DMS79 (cell line): ENCODE data around the gene OSBPL5.

Experiments used
- DNase-seq: peaks from one replicate; lab custom pipeline; 2025; lab: John Stamatoyannopoulos, UW

Gene OSBPL5

DNA sequence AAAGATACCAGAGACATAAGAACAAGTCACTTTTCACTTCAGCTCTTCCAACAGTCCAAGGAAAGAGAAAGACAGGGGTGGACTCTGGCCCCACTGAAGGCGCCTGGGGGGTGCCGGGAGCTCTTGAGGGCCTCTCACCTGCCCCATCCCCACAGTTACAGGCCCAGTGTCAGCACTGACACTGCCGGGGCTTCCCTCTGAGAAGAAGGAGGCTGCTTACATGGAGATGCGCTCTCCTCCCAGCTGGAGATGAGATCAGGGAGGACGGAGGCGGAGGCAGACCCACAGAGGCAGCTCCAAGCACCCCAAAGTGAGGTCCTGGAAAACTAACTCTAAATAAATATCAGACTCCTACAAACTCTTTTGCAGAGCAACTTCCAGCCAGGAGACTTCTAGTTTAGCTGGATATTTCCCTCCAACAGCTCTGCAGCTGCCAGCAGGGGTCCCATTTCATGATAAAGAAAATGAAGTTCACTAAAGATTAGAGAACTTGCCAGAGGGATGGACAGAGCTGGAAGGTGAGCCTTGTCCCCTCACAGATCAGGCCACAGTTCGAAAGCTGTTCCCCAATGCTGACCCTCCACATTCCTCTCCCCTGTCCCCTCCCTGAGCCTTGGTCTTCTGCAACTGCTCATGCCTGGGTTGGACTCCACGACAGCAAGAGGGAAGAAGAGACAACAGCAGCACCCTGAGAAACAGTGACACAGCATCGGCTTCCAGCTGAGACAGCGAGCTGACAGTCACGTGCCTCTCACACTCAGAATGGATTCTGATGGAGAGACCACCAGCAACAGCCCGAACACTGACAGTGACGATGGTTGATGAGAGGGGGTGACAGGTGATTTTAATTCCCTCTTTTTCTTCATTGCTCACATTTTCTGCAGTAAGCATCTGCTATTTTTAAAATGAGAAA lies 113.7 kb downstream of the OSBPL5 start:
- DNase-seq, result no peak

DNA sequence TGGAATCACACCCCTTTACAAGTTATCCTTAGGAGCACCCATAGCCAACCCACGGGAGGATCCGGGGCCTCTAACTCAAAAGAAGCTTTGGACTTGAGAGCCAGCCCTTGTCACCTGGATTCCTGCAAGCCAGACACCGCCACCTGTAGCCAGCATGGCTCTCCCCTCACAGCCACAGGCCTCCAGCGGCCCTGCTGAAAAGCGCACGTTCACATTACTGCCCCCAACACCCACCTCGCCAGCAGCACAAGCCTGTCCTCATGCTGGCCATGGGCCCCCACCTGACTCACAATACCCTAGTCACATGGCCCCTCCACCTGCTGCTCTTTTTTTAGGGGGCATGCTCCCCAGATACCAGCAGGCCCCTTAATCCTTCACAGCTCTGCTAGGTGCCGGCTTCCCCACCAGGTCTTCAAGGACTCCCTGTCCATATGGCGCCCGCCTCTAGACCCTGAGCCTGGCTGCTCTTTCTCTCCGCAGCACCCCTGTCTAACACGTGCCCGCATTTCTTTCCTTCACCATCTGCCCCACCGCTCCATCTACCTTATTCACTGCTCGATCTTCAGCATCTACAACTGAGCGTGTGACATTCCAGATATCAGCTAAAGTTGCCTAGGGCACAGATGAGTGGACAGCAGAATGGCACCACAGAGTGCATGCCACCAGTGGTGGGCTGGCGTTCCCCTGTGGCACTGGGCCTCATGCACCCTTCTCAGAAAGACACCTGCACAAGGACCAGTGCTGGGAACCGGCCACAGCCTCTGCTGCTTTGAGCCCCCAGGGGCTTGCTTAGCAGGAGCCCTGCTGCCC lies 114.5 kb downstream of the OSBPL5 start:
- DNase-seq, result no peak

DNA sequence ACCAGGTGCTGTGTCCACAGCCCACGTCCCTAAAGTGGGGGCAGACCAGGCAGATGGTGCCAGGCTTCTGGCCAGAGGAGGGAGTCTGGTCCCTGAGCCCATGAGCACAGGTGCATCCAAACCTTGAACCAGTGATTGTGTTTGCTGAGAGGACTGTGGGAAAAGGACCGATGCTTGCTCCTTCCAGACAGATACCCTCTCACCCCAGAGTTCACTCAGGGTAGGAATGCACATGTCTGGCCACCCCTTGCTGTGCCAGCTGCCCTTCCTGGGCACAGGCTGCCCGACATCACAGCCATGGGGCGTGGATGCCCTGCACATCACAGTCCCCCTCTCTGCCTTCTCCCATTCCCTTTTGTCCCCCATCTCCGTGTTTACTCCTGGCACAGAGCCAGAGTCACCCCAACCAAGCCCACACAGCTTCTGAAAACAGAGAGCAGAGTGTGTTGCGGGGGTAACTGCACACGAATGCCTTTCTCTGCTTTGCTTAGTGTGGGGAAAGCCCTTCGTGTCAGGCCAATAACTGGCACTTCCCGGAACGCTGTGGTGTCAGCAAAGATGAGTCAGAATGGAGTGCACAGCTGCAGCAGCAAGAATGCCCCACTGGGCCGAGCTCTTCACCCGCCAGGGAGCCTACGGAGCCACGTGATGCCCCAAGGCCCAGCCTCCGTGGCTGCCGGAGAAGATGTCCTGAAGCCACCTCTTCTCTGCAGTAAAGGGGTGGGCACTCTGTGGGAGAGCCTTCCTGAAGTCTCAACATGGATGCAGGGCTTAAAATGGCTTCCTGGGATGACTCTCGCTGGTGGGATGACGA lies 115.5 kb downstream of the OSBPL5 start:
- peak; percentile 53 for DNase-seq

DNA sequence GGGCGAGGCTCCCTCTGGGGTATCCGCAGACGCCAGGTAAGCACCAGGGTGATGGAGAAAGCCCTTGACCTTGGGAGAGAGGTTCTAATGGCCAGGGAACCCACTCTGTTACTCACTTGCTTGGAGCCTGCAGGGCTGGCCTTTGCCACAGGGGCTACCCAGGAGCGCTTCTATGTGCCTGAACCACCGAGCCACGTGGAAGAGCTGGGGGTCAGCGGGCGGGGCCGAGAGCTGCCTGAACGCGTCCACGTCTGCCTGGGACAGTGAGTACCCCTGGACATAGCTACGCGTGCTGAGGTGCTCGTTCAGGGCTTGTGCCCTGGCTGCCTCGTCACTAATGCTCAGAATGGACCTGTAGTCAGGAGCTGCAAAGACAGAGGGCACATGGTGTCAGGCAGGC lies 117.5 kb downstream of the OSBPL5 start:
- no peak for DNase-seq

DNA sequence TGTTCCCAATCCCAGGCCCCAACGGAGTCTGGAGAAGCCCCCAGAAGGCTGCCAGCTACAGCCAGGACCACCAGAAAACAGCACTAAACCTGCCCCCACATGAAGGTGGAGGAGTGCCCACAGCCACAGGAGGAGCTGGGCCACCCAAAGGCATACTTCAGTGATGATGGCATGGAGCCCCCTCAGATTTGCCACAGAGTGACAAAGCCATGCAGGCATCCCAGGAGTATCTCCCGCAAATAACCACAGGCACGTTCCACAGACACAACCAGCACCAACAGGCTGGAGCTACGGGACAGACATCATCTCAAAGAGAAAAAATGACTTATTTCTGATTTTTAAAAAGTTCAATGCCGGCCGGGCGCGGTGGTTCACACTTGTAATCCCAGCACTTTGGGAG lies 118.5 kb downstream of the OSBPL5 start:
- DNase-seq, result no peak

DNA sequence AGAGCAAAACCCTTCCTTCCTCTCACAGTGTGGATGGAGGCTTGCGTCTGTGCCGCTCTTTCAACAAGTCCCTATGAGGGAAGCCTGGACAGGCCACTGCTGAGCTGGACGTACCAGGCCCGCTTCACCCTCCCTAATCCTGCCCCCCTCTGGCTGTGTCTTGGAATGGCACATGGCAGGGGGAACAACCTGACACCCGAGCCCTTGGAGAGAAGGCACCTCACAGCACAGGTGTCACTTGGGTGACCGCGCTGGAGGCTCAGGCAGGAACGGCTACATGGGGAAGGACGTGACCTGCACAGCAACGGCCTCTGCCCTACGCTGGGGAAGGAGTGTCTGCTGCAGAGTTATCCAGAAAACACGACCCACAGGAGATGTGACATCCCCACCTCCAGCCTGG lies 118.9 kb downstream of the OSBPL5 start:
- no peak for DNase-seq

DNA sequence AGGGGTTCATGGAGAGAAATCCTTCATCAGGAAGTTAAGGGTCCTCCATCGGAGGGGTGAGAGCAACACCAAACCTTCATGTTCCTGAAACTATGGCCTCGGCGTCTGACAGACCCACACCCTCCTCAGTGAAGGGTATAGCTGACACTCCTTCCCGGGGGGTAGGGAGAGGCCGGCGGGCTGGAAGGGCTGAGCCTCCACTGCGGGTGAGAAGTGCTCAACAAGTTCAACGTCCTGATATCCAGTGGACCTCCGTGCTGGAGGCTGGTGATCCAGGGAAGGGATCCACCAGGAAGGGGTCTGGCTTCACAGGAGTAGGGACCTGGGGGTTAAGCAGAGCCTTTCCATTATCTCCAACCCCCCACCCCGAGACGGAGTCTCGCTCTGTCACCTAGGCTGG lies 120.2 kb downstream of the OSBPL5 start:
- no peak for DNase-seq

DNA sequence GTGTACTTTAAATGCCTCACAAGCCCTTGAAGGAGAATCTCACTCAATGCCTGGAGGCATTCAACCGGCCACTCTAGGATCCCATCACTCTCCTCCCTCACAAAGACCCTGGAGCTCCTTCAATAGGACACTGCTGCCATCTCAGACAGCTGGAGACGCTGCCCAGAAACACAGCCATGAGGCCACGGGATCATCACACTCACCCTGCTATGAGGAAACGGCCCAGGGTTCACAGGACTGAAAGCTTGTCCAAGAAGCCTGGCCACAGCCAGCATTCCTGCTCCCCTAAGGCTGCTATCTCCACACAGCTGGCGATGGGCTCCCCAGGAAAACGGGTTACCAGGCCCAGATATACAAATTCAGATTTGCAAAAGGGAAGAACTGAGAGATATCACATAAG lies 121.1 kb downstream of the OSBPL5 start:
- no peak for DNase-seq

DNA sequence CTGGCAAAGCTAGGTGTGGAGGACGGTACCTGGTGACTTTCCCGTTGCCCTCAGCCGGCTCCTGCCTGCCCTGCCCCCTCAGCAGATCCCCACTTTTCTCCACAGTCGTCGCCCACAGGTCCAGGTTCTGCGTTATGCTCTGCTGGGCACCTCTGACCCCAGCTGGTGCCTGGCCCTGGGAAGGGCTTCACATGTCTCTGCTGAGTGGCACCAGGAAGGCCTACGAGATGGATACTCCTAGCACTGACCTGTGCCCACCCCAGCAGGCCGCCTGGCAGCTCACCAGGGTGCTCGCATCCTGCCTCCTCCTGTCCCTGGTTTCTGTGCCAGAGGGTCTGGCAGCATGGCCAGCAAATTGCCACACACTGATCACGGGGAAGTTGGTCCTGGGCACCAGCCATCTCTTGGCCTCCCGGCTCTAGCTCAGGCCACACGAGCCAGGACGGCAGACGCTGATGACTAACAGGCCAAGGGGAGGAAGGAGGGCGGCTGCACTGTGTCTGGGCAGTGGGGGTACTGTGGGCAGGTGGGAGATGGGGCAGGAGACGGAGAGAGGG lies 121.7 kb downstream of the OSBPL5 start:
- DNase-seq, result no peak

DNA sequence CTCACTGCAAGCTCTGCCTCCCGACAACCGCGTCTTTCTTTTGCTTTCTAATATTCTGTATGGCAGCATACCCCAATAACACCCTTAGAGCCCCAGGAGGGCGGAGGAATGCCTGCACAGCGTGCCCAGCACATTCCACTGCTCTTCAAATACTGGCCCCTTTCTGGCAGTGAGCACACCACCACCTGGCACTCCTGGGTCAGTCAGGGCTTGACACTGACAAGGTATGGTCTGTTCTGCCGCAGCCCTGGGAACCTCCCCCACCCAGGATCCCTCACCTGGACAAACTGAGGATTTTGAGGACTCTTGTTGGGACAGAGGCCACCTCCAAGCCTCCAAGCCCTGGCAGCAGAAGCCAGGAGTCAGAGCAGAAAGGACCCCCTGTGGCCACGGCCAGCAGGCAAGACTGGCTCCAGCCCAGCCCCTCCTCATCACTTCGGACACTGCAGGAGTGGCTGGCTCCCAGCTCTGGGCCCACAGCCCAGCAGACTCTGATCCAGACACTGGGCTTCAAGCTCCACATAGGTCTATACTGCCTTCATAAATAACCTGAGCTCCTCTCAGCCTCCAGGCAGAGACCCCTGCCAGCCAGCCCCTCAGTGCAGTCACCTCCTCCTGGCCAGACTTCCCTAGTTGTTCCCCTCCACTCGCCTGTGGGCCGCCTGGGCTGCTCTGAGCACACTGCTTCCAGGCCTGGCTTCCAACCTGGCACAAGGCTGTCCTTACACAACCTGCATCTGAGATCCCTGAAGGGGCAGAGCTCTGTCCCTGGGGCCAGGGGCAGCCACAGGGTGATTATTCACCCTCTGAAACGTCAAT lies 122.4 kb downstream of the OSBPL5 start:
- no peak for DNase-seq

DNA sequence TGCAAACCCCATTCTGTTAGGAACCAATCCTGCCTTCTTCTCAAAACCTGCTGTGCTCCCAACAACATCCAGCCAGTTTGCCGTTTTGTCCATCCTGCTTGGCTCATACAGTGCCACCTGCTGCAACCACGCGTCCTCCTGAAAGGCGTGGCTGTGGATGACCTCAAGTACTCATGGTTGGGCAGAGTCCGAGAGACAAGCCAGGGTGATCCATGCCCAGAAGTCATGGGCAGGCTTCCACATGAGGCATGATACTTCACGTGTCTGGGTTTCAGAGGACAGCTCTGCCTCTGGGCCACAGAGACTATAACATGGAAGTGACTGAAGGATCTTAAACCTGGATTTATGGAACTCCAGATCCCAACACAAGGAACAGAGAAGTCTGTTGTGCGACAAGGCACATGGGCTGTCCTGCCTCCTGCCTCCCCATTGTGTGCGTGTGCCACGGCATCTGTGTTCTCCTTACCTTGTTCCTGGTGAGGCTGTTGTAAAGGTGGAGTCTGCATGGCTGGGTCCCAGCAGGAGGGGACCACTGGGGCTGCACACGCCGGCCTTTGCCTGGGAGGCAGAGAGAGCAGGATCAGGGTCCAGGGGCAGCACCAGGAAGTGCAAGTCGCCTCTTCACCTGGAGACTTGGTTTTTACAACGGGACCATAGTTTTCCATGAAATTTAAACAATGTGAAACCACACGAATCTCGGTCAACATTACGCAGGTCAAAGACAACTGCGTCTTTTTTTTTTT lies 123.2 kb downstream of the OSBPL5 start:
- no peak for DNase-seq

DNA sequence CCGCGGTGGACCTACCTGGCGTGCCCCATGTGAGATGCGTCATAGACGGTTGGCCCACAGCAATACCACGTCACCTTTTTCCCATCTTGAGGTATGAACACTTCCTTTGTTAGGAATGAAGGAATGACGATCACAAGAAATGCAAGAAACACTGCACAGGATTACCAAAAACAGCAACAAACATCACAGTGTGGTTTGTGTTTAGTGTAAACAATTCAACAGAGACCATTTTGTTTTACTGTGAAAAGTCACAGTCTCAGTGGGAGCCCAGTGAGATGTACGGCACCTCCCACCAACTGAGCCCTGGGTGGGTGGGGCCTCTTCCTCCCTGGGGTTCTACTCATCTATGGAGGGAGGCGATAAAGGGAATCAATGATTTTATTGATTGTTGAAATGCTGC lies 124.2 kb downstream of the OSBPL5 start:
- DNase-seq, result no peak

DNA sequence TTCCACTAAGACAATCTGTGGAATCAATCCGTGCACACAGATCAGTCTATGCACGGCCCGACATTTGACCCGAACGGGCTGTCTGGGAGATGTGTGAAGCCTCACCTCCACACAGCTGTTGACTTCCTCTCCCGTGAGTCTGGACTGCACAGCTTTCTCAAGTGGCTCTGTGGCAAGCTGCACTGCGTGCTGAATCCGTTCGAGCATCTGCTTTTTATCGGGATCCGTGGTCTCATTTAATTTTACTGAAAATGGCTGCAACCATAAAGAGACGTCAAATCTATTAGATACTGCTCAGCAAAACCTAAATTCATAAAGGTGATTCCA lies 127.2 kb downstream of the OSBPL5 start:
- DNase-seq, result no peak
